ENCODE data around the gene OLFML2A.
"Not testable (repeated sequence)": the region's sequence is repeated elsewhere in the genome, so short reads cannot be mapped to it uniquely, and the experiment has no call there.

OLFML2A gene

GRCh38 chr9:124831642-124832364, 54.9 kb downstream of the OLFML2A start:
- DNase-seq, result no peak

DNA sequence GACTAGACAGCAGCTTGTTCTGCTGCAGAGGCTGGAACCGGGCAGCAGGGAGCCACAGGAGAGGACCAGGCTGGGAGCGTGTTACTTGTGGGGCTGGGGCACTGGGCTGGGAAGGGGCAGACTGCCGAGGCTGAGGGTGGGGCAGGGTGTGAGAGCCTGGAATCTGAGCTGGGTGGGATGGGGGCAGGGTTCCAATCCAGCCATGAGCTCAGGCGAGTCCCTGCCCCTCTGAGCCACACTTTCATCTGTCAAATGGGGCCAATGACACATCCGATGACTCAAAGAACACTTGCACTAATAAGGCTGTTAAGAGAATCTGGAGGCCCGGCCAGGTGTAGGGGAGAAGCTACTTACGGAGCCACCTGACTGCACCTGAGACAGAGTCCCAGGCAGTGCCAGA, 57.7 kb downstream of the OLFML2A start:
- no peak for DNase-seq

DNA sequence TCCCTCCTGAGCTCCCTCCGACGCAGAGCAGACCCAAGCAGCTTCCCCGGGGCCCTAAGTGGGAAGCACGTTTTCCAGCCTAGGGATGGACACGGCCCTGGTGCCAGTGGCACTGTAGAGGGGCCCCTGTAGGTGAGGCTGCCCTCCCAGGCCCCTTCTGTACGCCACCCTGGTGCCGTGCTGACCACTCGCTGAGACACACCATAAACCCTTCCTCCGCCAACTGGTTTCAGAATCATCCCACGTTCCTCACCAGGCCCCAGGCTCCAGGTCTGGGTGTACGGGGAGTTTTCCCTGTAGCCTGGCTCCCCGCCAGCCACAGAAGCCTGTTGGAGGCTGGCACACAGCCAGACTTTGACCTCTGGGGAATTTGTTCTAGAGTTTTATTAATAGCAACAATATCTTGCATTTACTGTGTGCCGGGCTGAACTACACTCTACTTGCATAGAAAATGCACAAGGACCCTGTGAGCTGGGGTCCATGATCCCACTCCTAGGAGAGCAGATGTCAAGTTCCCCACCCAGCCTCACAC, 58.2 kb downstream of the OLFML2A start:
- DNase-seq, result no peak

DNA sequence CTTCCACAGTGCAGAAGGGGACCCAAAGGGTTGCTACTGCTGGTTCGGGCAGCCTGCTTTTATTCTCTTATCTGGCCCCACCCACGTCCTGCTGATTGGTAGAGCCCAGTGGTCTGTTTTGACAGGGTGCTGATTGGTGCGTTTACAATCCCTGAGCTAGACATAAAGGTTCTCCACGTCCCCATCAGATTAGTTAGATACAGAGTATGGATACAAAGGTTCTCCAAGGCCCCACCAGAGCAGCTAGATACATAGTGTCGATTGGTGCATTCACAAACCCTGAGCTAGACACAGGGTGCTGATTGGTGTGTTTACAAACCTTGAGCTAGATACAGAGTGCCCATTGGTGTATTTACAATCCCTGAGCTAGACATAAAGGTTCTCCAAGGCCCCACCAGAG, 61.2 kb downstream of the OLFML2A start:
- DNase-seq, result not testable (repeated sequence)

DNA sequence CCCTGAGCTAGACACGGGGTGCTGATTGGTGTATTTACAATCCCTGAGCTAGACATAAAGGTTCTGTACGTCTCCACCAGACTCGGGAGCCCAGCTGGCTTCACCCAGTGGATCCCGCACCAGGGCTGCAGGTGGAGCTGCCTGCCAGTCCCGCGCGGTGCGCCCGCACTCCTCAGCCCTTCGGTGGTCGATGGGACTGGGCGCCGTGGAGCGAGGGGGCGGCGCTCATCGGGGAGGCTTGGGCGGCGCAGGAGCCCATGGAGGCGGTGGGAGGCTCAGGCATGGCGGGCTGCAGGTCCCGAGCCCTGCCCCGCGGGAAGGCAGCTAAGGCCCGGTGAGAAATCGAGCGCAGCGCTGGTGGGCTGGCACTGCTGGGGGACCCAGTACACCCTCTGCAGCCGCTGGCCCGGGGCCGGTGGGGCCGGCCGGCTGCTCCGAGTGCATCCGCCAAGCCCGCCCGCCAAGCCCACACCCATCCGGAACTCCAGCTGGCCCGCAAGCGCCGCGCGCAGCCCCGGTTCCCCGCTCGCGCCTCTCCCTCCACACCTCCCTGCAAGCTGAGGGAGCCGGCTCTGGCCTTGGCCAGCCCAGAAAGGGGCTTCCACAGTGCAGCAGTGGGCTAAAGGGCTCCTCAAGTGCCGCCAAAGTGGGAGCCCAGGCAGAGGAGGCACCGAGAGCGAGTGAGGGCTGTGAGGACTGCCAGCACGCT, 61.8 kb downstream of the OLFML2A start:
- DNase-seq, result not testable (repeated sequence)

DNA sequence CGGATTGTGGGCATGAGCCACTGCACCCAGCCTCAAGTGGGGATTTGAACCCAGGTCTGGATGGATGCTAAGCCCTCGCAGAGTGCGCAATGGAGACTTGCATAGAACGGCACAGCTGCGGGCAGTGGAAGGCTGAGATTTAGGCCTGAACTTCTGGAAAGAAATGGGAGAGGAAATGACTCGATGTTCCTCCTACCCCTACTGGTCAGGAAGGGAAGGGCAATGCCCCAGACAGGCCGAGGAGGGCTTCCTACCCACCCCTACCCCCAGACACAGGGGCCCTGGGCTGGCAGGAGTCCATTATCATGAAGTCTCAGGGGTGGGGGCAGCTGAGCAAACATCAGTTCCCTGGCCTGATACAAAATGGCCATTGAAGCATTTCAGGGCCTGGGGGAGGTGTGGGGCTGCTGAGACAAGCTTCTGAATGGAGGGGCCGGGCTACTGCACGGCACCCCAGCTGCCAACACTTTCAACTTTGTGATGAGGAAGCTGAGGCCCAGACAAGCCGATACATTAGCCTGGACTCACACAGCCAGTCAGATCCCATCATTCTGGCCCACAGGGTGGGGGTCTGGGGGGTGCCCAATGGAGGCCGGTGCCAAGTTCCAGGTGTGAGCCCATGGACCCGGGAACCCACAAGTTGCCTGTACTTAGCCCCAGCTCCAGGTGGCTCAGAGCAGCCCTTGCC, 62.8 kb downstream of the OLFML2A start:
- no peak for DNase-seq

GRCh38 chr9:124840300-124840833, 63.4 kb downstream of the OLFML2A start:
- no peak for DNase-seq

DNA sequence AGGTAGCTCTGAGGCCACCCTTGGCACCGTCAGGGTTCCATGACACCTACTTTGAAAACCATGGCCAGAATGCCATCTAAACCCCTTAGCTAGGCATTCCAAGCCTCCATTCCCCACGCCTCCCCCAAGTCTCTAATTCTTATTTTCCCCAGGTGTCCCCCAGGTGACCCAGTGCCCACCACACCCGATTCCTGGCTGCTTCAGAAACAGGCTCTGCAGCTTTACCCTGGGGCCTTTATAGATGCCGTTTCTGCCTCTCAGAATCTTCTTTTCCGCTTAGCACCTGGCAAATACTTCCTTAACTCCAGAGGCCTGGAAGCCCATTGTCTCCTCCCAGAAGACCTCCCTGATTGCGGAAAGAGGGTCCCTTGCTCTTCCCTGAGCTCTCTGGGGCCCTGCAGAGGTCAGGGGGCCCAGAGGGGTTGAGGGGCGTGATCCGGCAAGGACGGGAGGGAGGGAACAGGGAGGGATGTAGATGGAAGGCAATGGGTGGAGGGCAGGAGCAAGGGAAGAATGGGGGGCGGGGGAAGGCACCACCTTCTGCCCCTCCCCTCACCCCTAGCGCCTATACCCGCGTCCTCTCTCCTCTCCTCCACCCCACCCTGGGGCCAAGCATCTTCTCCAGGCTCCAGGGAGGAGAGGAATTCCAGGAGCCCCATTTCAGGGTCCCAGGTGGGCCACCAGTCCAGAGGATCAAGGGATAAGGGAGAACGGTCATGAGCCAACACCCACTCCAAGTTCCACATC, 64.3 kb downstream of the OLFML2A start:
- DNase-seq, result no peak

- DNase-seq, result no peak
Measured at GRCh38 chr9:124843456-124844034, 66.6 kb downstream of the OLFML2A start.

- DNase-seq, result no peak
Measured at GRCh38 chr9:124844291-124844690, 67.4 kb downstream of the OLFML2A start.

DNA sequence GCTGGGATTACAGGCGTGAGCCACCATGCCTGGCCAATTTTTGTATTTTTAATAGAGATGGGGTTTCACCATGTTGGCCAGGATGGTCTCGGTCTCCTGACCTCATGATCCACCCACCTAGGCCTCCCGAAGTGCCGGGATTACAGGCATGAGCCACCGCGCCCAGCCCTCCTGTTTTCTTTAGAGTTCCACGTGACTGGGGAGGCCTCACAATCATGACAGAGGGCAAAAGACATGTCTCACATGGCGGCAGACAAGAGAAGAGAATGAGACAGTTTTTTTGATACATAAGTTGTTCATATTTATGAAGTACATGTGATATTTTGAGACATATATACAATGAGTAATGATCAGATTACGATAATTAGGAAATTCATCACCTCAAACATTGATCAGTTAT, 69.5 kb downstream of the OLFML2A start:
- DNase-seq, result not testable (repeated sequence)

GRCh38 chr9:124846969-124847368, 70.0 kb downstream of the OLFML2A start:
- DNase-seq, result no peak

GRCh38 chr9:124849801-124850200, 72.9 kb downstream of the OLFML2A start:
- DNase-seq, result no peak

DNA sequence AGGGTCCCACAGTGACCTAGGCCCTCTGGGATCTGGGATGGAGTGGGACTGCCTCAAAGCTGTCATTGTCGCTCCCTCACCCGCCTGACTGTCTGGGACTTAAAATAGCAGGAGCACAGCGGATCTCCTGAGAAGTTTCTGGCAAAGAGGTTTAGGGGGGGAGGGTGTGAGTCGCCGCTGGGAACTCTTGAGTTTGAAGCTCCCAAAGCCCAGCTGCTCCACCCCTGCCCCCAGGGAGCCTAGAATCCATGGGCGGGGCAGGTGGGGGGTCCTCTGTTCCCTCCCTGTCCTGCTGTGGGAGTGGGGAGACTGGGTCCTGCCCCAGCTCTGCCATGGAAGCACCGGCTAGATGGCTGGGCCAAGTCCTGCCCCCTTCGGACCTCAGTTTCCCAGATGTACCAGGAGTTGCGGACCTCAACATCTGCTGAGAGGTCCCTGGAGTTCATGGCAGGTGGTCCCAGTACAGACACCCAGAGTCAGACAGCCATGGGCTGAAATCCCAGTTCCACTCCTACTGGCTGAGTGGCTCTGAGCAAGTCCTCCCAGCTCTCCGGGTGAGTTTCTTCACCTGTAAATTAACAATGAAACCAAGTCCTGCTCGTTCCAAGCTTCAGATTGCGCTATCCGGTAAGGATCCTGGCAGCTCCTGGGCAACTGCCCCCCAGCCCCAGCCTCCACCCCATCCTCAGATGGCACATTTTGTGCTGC, 75.3 kb downstream of the OLFML2A start:
- no peak for DNase-seq

- no peak for DNase-seq
Measured at GRCh38 chr9:124852829-124853531, 76.0 kb downstream of the OLFML2A start, which contains the start of gene WDR38. Gene WDR38, plus strand, starts transcription at chr9:124853460. Its CDS starts 72 bp downstream, at chr9:124853532.

GRCh38 chr9:124853605-124854143, 76.7 kb downstream of the OLFML2A start:
- DNase-seq, result no peak

DNA sequence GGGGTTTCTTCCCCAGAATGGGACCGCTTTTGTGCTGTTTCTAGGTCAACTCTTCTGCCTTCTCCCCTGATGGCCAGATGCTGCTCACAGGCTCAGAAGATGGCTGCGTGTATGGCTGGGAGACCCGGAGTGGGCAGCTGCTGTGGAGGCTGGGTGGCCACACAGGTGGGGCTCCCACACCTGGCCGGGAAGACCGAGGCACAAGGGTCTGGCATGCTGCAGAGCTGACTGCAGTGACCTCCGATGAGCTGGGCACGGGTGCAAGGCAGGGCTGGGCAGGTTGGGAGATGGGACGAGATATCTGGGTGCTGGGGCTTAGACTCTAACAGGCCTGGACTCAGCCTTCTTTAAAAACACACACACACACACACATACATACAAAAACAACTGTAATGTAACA, 77.2 kb downstream of the OLFML2A start:
- no peak for DNase-seq

DNA sequence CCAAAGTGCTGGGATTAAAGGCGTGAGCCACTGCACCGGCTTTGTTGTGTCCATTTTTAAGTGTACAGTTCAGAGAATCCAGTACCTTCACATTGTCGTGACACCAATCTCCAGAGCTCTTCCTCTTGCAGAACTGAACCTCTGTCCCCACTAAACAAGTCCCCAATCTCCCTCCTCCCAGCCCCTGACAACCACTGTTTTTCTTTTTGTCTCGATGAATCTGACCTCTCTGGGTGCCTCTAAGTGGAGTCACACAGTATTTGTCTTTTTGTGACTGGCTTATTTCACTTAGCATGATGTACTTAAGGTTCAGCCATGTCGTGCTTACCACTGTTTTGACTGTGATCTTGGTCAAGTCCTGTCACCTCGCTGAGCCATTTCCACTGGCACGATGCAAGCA, 77.9 kb downstream of the OLFML2A start:
- DNase-seq, result no peak

- DNase-seq, result no peak
Measured at GRCh38 chr9:124855566-124855943, 78.6 kb downstream of the OLFML2A start.

GRCh38 chr9:124855944-124856765, 79.2 kb downstream of the OLFML2A start:
- DNase-seq, result no peak
